Osteocyte (in vitro differentiated cells): ENCODE results near the gene TEKT3. TPM values are rescaled to one million over a fixed set of nuclear protein-coding genes. Genes with fewer than 3 reads are reported as not detected.

Experiments
- DNase-seq: peaks from one replicate; pipeline ENCODE4 v3.0.0; 2021; ENCODE audit warnings: mixed read lengths; ENCODE audit not compliant: unreplicated experiment; ENCODE audit errors: extremely low spot score
- H3K27ac Mint-ChIP-seq: one replicate; pipeline ENCODE4 v1.8.0; 2021; ENCODE audit warnings: mild to moderate bottlenecking, mixed read lengths; ENCODE audit not compliant: unreplicated experiment
- H3K27me3 Mint-ChIP-seq: one replicate; pipeline ENCODE4 v1.8.0; 2021; ENCODE audit warnings: mixed read lengths; ENCODE audit not compliant: unreplicated experiment
- H3K36me3 Mint-ChIP-seq: one replicate; pipeline ENCODE4 v1.8.0; 2021; ENCODE audit warnings: mixed read lengths; ENCODE audit not compliant: unreplicated experiment
- H3K4me1 Mint-ChIP-seq: one replicate; pipeline ENCODE4 v1.8.0; 2021; ENCODE audit warnings: mixed read lengths; ENCODE audit not compliant: unreplicated experiment
- H3K4me3 Mint-ChIP-seq: one replicate; pipeline ENCODE4 v1.8.0; 2021; ENCODE audit warnings: mild to moderate bottlenecking, moderate library complexity, mixed read lengths; ENCODE audit not compliant: unreplicated experiment
- H3K9me3 Mint-ChIP-seq: one replicate; pipeline ENCODE4 v1.8.0; 2021; ENCODE audit warnings: mixed read lengths; ENCODE audit not compliant: unreplicated experiment
- total RNA-seq: library from RNA; stranded (reverse); gene quantifications from 2 replicates; pipeline ENCODE4 v1.2.1, GENCODE V29; 2021
- TF ChIP-seq, protein P1 (sequence below): fragments of 200-600 bp; sonication (generic); IDR thresholded peaks from 2 replicates; pipeline ENCODE4 v1.5.0; 2021; ENCODE audit warnings: antibody characterized with exemption, mild to moderate bottlenecking, moderate library complexity

The TEKT3 gene
- total RNA-seq, 1 donor from 2014 or later: not detected

DNA sequence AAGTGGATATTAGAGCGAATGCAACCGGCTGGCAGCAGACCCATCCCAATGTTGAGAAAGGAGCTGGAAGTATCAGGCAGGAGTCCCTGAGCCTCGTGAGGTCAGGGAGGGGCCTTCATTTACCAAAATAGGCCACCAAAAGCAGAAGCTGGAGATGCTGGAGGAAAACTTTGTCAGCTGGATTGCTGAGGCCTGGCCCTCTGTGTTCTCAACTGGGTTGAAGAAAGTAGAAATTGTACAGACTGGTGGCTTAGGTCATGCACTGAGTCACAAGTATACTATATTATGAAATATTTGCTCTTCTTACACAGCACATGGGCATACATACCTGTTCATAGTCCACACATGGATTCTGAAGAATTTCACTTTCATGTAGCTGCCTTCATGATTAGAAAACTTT is 23.2 kb upstream of the TEKT3 start:
- no peaks in the 10 kb centered on the region for H3K4me1 Mint-ChIP-seq
- DNase-seq: no peak
- no peaks in the 10 kb centered on the region for H3K36me3 Mint-ChIP-seq
- H3K4me3 Mint-ChIP-seq: no peak overlapping the region
- TF ChIP-seq, protein P1, sequence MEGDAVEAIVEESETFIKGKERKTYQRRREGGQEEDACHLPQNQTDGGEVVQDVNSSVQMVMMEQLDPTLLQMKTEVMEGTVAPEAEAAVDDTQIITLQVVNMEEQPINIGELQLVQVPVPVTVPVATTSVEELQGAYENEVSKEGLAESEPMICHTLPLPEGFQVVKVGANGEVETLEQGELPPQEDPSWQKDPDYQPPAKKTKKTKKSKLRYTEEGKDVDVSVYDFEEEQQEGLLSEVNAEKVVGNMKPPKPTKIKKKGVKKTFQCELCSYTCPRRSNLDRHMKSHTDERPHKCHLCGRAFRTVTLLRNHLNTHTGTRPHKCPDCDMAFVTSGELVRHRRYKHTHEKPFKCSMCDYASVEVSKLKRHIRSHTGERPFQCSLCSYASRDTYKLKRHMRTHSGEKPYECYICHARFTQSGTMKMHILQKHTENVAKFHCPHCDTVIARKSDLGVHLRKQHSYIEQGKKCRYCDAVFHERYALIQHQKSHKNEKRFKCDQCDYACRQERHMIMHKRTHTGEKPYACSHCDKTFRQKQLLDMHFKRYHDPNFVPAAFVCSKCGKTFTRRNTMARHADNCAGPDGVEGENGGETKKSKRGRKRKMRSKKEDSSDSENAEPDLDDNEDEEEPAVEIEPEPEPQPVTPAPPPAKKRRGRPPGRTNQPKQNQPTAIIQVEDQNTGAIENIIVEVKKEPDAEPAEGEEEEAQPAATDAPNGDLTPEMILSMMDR: no peak
- no peaks in the 10 kb centered on the region for H3K27me3 Mint-ChIP-seq
- H3K9me3 Mint-ChIP-seq: no peaks in the 10 kb centered on the region
- no peak overlapping the region for H3K27ac Mint-ChIP-seq

DNA sequence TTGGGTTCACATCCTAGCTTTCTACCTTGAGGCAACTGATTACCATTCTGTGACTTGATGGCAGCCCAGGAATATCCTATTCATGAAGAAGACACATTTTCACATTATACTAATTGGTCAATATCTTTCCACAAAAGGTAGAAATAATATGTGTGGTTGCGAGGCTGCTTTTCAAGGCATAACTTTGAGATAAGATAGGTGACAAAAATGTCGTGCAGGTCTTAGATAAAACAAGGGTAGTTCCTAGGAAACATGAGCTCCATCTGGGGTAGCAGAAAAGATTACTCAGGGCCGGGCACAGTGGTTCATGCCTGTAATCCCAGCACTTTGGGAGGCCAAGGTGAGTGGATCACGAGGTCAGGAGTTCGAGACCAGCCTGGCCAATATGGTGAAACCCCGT is 22.3 kb upstream of the TEKT3 start:
- TF ChIP-seq, protein P1: no peak
- H3K27me3 Mint-ChIP-seq: no peaks in the 10 kb centered on the region
- DNase-seq: no peak
- no peaks in the 10 kb centered on the region for H3K9me3 Mint-ChIP-seq
- H3K4me3 Mint-ChIP-seq: no peak overlapping the region
- no peaks in the 10 kb centered on the region for H3K4me1 Mint-ChIP-seq
- no peak overlapping the region for H3K27ac Mint-ChIP-seq
- H3K36me3 Mint-ChIP-seq: no peaks in the 10 kb centered on the region

DNA sequence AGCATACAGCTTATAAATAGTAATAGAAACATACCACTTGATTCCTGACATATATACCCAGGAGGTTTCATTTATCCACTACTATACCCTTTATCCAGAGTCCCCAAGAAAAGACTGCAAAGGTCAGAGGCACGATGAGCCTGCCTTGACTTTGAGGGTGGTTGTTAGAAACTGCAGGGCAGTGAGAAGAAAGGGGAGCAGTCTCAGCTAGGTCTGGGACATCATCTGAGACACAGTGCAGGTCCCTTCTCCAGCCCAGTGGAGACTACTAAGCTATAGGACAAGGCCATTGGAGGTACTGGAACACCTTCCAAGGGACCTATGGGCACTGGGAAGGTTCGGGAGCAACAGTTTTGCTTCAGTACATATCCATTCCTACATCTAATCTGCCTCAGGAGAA is 20.2 kb upstream of the TEKT3 start:
- H3K4me3 Mint-ChIP-seq: no peak overlapping the region
- H3K27ac Mint-ChIP-seq: no peak overlapping the region
- H3K27me3 Mint-ChIP-seq: peaks cover 3% of the 10 kb centered on the region
- no peaks in the 10 kb centered on the region for H3K4me1 Mint-ChIP-seq
- TF ChIP-seq, protein P1: no peak
- H3K9me3 Mint-ChIP-seq: no peaks in the 10 kb centered on the region
- no peak for DNase-seq
- H3K36me3 Mint-ChIP-seq: no peaks in the 10 kb centered on the region

DNA sequence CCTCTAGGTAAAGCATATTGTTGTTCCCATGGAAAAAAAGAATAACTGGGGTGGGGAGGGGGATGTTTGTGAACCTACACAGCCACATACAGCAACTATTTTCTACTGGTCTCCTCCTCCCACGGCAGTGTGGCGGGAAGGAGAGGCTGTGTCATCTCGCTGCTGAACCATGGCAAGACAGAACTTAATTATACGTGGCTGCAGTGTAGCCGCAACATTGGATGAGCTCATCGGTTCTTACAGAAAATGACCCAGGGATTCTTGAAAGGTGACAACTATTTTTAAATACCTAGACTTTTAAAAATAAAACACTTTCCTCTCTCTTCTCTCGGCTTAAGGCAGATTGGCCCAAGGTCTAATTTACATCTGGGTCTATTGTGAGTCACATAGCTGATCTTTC is 19.8 kb upstream of the TEKT3 start:
- DNase-seq: no peak
- Mint-ChIP-seq H3K9me3 (no peaks in the 10 kb centered on the region), H3K4me1 (no peaks in the 10 kb centered on the region), H3K36me3 (no peaks in the 10 kb centered on the region), H3K4me3 (no peak overlapping the region), H3K27me3 (peaks cover 5% of the 10 kb centered on the region), H3K27ac (no peak overlapping the region)
- TF ChIP-seq, protein P1: no peak

DNA sequence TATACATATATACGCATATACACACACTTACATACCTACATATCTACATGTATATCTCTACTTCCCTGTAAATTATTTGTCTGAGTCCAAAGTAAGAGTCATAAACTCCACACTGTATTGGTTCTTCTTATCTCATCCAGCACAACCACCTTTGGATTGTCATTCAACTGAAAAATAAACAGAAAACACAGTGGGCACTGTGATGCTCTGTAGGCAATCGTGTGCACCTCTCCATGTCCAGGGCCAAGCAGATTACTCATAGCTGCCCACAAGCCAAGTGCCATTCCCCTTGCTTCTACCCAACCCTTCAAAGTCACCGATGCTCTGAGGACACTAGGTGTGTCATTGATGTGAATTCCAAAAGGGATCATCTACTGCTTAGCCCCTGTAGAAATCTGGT is 12.9 kb upstream of the TEKT3 start:
- Mint-ChIP-seq H3K9me3 (no peaks in the 10 kb centered on the region), H3K4me3 (no peak overlapping the region), H3K27me3 (peaks cover 7% of the 10 kb centered on the region), H3K27ac (no peak overlapping the region), H3K4me1 (peaks cover 4% of the 10 kb centered on the region), H3K36me3 (no peaks in the 10 kb centered on the region)
- TF ChIP-seq, protein P1: no peak
- DNase-seq: no peak
